ENCODE data around the gene AUTS2. TPM values are rescaled to one million over a fixed set of nuclear protein-coding genes. Genes with fewer than 3 reads are reported as not detected.

AUTS2 gene
- total RNA-seq, 1 experiment from 2014 or later, result not detected

DNA sequence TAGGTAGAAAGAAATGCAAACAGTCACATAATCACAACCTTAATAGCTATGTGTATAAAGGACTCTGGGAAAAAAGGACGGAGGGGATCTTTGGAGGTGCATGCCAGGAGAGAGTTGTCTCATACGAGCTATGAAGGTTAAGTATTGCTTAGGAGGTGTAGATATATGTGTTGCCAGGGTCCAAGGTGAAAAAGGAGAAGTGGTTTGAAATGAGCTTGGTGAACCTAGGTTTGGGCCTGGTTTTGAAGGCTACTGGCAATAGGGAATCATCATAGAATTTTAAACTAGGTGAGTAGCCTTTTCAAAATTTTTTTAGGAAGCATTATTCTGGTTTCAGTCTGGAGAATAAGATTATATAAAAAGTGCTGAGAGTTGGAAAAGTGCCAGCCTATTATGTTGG is 336.8 kb downstream of the AUTS2 start:
- no peak for DNase-seq
- H3K27me3 Mint-ChIP-seq (ENCODE audit: unreplicated experiment), result no peaks in the 10 kb centered on the region
- no peak overlapping the region for H3K4me3 Mint-ChIP-seq (ENCODE audit: low read depth, unreplicated experiment)
- peaks cover 6% of the 10 kb centered on the region for H3K9me3 Mint-ChIP-seq (ENCODE audit: low read depth, unreplicated experiment)
- no TSS peak for BruUV-seq (replicated peaks)
- H3K27ac Mint-ChIP-seq (ENCODE audit: unreplicated experiment), result no peak overlapping the region
- H3K36me3 Mint-ChIP-seq (ENCODE audit: insufficient read depth, unreplicated experiment), result no peaks in the 10 kb centered on the region
- no peaks in the 10 kb centered on the region for H3K4me1 Mint-ChIP-seq (ENCODE audit: low read depth, unreplicated experiment)
- CTCF ChIA-PET, result no interaction called here
- intact Hi-C loops (cut with micrococcal nuclease; ENCODE audit: unreplicated experiment), result no loop called here
- TF ChIP-seq, protein P1, sequence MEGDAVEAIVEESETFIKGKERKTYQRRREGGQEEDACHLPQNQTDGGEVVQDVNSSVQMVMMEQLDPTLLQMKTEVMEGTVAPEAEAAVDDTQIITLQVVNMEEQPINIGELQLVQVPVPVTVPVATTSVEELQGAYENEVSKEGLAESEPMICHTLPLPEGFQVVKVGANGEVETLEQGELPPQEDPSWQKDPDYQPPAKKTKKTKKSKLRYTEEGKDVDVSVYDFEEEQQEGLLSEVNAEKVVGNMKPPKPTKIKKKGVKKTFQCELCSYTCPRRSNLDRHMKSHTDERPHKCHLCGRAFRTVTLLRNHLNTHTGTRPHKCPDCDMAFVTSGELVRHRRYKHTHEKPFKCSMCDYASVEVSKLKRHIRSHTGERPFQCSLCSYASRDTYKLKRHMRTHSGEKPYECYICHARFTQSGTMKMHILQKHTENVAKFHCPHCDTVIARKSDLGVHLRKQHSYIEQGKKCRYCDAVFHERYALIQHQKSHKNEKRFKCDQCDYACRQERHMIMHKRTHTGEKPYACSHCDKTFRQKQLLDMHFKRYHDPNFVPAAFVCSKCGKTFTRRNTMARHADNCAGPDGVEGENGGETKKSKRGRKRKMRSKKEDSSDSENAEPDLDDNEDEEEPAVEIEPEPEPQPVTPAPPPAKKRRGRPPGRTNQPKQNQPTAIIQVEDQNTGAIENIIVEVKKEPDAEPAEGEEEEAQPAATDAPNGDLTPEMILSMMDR (IDR thresholded peaks at IDR 0.05; ENCODE audit: unreplicated experiment), result no peak

DNA sequence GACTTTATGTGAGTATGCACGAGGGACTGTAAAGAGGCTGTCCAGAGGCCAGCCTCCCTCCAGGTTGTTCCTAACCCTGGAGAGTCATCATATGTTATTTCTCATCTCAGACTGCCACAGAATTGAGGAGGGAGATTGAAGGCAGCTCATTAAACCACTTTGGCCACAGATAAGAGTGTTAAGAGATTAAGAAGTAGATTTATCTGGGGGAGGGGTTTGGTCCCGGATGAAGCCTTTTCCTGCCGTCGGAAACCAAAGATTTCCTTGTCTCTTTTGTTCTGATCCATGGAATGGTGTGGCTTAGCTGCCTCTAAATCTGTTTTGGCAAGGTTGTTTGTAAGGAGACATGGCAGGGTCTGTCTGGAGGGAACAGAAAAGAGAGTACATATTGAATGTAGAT is 338.8 kb downstream of the AUTS2 start:
- Mint-ChIP-seq H3K4me3 (ENCODE audit: low read depth, unreplicated experiment) (no peak overlapping the region), H3K9me3 (ENCODE audit: low read depth, unreplicated experiment) (peaks cover 6% of the 10 kb centered on the region), H3K36me3 (ENCODE audit: insufficient read depth, unreplicated experiment) (no peaks in the 10 kb centered on the region), H3K27me3 (ENCODE audit: unreplicated experiment) (no peaks in the 10 kb centered on the region), H3K4me1 (ENCODE audit: low read depth, unreplicated experiment) (no peaks in the 10 kb centered on the region), H3K27ac (ENCODE audit: unreplicated experiment) (no peak overlapping the region)
- TF ChIP-seq, protein P1 (IDR thresholded peaks at IDR 0.05; ENCODE audit: unreplicated experiment), result no peak
- intact Hi-C loops (cut with micrococcal nuclease; ENCODE audit: unreplicated experiment), result no loop called here
- no peak for DNase-seq
- no TSS peak for BruUV-seq (replicated peaks)
- CTCF ChIA-PET, result no interaction called here

DNA sequence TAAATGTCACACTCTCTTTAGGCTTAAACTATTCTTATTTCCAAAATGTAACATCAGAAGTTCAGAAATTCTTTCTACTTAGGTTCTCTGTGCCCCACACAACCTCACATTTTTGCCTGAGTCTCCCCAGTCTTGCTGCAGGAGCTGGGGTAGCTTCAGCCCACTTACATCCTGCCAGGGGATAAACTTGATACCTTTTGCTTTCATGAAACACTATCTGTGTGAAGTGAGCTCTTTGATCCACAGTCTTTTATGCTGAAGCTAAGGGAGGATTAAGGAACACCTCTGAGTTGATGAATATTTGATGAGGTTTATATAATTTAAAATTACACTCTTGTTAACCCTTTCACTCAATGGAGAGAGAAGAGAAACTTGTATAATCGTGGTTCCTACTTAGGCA is 341.0 kb downstream of the AUTS2 start:
- no peaks in the 10 kb centered on the region for H3K4me1 Mint-ChIP-seq (ENCODE audit: low read depth, unreplicated experiment)
- CTCF ChIA-PET, result no interaction called here
- no TSS peak for BruUV-seq (replicated peaks)
- H3K27ac Mint-ChIP-seq (ENCODE audit: unreplicated experiment), result no peak overlapping the region
- intact Hi-C loops (cut with micrococcal nuclease; ENCODE audit: unreplicated experiment), result no loop called here
- DNase-seq, result no peak
- H3K4me3 Mint-ChIP-seq (ENCODE audit: low read depth, unreplicated experiment), result no peak overlapping the region
- TF ChIP-seq, protein P1 (IDR thresholded peaks at IDR 0.05; ENCODE audit: unreplicated experiment), result no peak
- no peaks in the 10 kb centered on the region for H3K27me3 Mint-ChIP-seq (ENCODE audit: unreplicated experiment)
- H3K36me3 Mint-ChIP-seq (ENCODE audit: insufficient read depth, unreplicated experiment), result no peaks in the 10 kb centered on the region
- peaks cover 6% of the 10 kb centered on the region for H3K9me3 Mint-ChIP-seq (ENCODE audit: low read depth, unreplicated experiment)

DNA sequence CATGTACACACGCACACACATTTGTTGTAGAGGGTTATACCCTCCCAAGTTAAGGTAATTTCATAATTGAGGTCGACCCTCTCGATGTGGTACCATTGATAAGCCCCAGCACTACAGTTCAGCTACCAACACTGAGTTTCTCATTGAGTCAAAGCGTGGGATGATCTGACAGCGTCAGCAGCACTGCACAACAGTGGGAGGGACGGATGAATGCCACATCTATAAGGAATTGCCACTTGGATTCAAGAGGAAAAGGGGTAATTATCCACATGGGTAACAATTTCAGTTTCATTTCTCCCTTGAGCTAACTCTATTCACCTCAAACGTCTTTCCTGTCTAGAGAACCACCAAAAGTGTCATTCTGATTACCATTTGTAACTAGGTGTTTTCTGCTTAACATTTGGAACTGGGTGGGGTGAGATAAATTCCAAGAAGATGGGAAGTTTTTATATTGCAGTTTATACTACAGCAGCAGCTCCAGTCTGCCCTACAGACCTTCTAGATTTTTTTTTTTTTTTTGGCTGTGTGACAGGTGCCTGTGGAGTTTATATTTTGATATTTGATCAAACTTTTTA is 342.9 kb downstream of the AUTS2 start:
- H3K4me3 Mint-ChIP-seq (ENCODE audit: low read depth, unreplicated experiment), result no peak overlapping the region
- no peaks in the 10 kb centered on the region for H3K36me3 Mint-ChIP-seq (ENCODE audit: insufficient read depth, unreplicated experiment)
- CTCF ChIA-PET, result interaction anchor here (0.6 kb wide), 1 partner anchor 605 kb away, joined by 3 read pairs; no protein-coding TSS in a partner anchor
- H3K4me1 Mint-ChIP-seq (ENCODE audit: low read depth, unreplicated experiment), result no peaks in the 10 kb centered on the region
- intact Hi-C loops (cut with micrococcal nuclease; ENCODE audit: unreplicated experiment), result no loop called here
- BruUV-seq (replicated peaks), result no TSS peak
- peaks cover 2% of the 10 kb centered on the region for H3K9me3 Mint-ChIP-seq (ENCODE audit: low read depth, unreplicated experiment)
- no peak for DNase-seq
- H3K27me3 Mint-ChIP-seq (ENCODE audit: unreplicated experiment), result no peaks in the 10 kb centered on the region
- TF ChIP-seq, protein P1 (IDR thresholded peaks at IDR 0.05; ENCODE audit: unreplicated experiment), result no peak
- no peak overlapping the region for H3K27ac Mint-ChIP-seq (ENCODE audit: unreplicated experiment)
